Measurements from ENCODE around the gene NUDT8.
"Not testable (repeated sequence)": the region's sequence is repeated elsewhere in the genome, so short reads cannot be mapped to it uniquely, and the experiment has no call there.

NUDT8 gene

DNA sequence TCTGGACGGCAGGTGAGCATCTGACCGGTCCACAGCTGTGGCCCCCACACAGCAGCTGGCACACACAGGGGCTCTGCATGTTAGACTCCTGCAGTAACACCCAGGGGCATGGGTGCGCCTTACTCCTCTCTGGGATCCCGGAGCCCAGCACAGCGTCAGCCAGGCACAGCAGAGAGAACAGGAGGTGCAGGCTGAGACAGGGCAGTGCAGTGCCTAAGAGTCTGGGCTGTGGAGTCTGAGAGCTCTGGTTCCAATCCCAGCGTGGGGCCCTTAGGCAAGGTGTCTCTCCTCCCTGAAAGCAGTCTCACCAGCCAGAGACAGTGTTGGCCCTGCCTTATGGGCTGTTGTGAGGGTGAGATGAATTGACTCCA, 2.3 kb downstream of the NUDT8 start:
- no peak for DNase-seq

DNA sequence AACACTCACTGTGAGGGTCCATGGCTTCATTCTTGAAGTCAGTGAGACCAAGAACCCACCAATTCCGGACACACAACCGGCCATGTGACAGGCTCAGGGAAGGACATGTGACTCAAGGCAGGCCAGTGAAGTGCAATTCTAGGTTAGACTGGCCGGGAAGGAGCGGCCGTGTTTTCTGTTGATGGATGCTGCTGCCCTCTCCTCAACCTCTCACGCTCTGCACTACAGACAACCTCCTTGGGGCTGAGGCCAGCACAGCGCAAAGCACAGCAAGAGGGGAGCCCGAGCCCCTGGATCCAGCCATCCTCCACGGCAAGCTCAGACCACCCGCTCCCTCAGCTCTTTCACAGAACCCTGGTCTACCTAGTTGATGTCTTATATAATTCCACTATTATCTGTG, 2.8 kb downstream of the NUDT8 start:
- DNase-seq, result no peak

DNA sequence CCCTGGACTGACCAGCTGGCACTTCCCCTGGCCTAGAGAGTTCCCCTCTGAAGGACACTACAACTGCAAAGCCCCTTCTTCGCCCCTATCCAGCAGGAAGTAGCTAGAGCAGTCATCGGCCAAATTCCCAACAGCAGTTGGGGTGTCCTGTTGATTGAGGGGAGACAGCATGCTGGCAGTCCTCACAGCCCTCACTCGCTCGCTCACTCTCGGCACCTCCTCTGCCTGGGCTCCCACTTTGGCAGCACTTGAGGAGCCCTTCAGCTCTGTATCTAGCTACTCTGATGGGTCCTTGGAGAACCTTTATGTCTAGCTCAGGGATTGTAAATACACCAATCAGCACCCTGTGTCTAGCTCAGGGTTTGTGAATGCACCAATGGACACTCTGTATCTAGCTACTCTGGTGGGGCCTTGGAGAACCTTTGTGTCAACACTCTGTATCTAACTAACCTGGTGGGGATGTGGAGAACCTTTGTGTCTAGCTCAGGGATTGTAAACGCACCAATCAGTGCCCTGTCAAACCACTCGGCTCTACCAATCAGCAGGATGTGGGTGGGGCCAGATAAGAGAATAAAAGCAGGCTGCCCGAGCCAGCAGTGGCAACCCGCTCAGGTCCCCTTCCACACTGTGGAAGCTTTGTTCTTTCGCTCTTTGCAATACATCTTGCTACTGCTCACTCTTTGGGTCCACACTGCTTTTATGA, 3.5 kb downstream of the NUDT8 start:
- DNase-seq, result not testable (repeated sequence)

DNA sequence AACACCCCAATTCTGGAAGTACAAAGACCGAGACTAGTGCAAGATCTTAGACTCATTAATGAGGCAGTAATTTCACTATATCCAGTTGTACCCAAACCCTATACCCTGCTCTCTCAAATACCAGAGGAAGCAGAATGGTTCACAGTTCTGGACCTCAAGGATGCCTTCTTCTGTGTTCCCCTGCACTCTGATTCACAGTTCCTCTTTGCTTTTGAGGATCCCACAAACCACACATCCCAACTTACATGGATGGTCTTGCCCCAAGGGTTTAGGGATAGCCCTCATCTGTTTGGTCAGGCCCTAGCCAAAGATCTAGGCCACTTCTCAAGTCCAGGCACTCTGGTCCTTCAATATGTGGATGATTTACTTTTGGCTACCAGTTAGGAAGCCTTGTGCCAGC, 5.9 kb downstream of the NUDT8 start:
- DNase-seq, result not testable (repeated sequence)

DNA sequence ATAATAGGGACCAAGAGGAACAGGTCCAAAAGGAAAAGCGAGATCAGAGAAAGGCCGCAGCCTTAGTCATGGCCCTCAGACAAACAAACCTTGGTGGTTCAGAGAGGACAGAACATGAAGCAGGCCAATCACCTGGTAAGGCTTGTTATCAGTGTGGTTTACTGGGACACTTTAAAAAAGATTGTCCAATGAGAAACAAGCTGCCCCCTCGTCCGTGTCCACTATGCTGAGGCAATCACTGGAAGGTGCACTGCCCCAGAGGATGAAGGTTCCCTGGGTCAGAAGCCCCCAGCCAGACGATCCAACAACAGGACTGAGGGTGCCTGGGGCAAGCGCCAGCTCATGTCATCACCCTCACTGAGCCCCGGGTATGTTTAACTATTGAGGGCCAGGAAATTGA, 6.8 kb downstream of the NUDT8 start:
- not testable (repeated sequence) for DNase-seq

DNA sequence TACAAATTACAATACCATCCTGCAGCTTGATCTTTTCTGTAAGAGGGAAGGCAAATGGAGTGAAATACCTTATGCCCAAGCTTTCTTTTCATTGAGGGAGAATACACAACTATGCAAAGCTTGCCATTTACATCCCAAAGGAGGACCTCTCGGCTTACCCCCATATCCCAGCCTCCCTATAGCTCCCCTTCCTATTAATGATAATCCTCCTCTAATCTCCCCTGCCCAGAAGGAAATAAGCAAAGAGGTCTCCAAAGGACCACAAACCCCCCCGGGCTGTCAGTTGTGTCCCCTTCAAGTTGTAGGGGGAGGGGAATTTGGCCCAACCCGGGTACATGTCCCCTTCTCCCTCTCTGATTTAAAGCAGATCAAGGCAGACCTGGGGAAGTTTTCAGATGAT, 7.8 kb downstream of the NUDT8 start:
- DNase-seq, result not testable (repeated sequence)

DNA sequence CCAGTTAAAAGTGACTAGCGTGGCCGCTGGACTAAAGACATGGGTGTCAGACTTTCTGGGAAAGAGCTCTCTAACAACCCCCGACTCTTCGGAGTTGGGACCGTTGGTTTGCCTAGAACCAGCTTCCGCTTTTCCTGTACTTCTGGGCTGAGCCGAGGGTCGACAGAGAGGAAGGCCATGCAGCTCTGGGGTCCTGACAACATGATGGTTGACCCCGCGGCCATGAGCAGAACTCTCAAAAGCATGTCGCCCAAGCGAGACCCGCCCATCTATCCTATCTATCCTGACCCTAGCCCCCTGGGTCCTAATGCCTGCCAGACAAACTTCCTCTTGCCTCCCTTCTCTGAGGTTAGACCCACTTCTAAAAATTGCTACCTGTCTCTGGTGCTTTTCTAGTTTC, 9.1 kb downstream of the NUDT8 start:
- not testable (repeated sequence) for DNase-seq

DNA sequence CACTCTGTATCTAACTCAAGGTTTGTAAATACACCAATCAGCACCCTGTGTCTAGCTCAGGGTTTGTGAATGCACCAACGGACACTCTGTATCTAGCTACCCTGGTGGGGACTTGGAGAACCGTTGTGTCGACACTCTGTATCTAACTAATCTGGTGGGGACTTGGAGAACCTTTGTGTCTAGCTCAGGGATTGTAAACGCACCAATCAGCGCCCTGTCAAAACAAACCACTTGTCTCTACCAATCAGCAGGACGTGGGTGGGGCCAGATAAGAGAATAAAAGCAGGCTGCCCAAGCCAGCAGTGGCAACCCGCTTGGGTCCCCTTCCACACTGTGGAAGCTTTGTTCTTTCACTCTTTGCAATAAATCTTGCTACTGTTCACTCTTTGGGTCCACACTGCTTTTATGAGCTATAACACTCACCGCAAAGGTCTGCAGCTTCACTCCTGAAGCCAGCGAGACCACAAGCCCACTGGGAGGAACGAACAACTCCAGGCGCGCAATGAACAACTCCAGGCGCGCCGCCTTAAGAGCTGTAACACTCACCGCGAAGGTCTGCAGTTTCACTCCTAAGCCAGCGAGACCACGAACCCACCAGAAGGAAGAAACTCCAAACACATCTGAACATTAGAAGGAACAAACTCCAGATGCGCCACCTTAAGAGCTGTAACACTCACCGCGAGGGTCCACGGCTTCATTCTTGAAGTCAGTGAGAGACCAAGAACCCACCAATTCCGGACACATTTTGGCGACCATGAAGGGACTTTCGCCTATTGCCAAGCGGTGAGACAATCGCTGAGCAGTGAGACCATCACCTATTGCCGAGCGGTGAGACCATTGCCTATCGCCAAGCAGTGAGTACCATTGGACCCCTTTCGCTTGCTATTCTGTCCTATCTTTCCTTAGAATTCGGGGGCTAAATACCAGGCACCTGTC, 9.8 kb downstream of the NUDT8 start:
- DNase-seq, result not testable (repeated sequence)

DNA sequence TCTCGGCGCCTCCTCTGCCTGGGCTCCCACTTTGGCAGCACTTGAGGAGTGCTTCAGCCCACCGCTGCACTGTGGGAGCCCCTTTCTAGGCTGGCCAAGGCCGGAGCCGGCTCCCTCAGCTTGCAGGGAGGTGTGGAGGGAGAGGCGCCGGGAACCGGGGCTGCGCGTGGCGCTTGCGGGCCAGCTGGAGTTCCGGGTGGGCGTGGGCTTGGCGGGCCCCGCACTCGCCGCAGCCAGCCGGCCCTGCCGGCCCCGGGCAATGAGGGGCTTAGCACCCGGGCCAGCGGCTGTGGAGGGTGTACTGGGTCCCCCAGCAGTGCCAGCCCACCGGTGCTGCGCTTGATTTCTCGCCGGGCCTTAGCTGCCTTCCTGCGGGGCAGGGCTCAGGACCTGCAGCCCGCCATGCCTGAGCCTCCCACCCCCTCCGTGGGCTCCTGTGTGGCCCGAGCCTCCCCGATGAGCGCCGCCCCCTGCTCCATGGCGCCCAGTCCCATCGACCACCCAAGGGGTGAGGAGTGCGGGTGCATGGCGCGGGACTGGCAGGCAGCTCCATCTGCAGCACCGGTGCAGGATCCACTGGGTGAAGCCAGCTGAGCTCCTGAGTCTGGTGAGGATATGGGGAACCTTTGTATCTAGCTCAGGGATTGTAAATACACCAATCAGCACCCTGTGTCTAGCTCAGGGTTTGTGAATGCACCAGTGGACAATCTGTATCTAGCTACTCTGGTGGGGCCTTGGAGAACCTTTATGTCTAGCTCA, 10.7 kb downstream of the NUDT8 start:
- not testable (repeated sequence) for DNase-seq

DNA sequence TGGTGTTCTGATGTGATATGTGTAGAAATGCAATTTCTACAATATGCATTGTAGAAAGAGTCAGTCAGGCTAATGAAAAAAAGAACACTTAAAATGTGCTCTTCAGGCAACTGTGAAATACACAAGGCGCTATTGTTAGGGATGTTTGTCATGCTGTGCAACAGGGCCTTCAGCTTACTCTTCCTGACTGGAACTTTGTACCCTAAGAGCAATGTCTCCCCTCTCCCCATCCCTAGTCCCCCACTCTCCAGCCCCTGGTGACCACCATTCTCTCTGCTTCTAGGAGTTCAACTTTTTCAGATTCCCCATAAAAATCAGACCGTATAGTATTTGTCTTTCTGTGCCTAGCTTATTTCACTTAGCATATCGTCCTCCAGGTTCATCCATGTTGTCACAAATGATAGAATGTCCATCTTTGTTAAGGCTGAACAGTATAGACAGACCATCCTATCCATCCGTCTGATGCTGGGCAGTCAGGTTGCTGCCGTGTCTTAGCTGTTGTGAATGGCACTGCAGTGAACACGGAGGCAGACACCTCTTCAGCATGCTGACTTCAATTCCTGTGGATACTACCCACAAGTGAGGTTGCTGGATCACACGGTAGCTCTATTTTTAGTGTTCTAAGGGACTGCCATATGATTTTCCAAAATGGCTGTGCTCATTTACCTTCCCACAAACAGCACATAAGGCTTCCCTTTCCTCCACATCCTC, 12.3 kb downstream of the NUDT8 start:
- DNase-seq, result no peak

DNA sequence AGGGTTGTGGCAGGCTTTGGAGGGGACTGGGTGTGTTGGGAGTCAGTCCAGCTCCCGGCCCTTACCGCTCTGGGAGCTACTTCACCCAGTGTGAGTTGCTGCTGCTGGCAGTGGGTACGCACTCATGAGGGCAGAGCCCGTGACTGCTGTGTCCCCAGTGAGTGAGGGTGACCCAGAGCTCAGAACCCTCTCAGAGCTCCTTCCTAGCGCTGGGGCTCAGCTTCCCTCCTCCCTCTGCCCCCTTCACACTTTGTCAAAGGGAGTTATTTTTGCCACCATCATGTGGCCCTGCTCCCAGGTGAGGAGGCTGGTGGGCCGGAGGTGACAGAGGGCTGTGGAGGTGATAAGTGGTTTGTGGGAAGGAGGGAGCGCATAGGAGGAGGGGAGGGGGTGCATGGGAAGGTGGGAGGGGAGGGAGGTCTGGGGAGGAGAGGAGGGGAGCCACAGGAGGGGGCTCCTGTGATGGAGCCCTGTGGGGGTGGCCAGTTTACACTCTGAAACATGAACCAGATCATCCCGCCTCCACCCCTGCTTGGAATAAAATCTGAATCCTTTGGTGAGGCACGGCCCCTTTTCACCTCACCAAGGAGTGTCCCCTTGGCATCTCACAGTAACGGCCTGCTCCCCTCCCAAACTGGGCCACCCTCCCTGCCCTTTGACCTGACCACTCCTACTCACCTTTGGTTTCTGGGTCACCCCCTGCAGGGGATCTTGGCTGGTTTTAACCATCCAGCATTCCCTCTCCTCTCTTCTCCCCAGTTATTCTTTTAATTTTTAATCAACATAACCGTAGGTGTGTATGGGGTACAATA, 13.1 kb downstream of the NUDT8 start:
- DNase-seq, result no peak

DNA sequence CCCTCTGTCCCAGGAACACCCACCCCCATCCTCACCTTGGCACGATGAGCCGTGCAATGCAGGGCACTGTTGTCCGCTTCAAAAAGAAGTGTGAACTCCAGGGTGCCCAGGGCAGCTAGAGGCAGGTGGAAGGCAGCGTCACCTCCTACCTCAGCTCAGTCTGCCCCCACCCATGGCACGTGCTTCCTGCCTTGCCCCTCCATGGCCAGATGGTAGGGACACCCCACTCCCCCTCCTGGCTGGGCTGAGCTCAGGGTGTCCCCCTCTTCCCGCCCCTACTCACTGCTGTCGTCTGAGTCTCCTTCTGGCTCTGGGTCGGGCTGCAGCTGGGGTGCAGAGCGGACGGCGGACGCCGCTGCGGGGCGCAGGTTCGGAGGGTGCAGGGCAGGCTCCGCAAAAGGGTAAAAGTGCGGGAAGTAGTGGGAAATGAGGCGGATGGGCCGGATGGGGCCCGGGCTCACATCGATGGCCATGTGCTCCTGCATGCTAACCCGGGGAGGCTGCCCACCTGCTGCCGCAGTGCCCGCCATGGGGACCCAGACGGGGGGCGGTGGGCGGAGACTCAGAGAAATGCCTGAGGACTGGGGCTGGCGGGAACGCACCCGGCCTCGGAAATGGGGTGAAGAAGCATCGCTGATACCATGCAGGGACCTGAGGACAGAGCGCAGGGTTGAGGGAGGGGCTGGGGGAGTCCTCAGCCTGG, 13.9 kb downstream of the NUDT8 start:
- no peak for DNase-seq

DNA sequence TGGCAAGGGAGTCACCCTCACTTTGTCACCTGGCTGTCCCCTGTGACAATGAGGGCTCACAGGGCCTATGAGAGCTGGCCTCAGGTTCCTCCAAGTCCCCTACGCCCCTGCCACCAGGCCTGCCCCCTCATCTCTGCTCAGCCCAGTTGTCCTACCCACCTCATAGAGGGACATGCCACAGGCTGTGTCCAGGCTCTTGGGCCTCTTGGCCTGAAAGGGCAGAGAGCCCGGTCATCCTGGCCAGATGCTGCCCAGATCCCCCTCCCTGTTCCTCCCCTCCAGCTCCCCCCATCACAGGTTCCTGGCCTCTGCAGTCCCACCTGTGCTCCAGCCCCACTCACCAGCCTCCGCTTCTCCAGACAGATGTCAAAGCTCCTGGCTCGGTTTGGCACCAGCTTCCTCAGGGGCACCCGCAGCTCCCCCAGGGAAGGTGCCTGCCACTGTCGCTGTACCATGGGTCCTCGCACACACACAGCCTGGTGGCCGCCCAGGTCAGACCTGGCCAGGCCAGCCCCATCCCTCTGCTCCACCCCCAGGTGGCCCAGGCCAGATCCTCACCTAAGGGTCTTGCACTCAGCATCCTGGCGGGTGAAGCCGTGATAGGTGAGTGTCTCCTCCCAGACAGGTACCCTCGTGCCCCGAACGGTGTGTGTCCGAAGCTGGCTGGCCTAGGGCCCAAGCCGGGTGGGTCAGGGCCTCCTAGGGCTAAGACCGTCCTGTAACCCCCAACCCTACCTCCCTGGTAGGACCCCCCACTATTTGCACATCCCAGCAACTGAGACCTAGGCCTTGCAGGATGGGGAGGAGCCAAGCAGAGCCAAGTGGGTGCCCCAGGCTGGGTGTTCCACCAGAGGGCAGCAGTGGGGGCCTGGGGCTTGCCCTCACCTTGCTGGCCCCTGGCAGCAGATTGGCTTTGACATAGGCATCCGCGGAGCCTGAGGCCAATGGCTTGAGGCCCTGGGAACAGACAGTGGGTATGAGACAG, 14.7 kb downstream of the NUDT8 start:
- peak; percentile 72 for DNase-seq

DNA sequence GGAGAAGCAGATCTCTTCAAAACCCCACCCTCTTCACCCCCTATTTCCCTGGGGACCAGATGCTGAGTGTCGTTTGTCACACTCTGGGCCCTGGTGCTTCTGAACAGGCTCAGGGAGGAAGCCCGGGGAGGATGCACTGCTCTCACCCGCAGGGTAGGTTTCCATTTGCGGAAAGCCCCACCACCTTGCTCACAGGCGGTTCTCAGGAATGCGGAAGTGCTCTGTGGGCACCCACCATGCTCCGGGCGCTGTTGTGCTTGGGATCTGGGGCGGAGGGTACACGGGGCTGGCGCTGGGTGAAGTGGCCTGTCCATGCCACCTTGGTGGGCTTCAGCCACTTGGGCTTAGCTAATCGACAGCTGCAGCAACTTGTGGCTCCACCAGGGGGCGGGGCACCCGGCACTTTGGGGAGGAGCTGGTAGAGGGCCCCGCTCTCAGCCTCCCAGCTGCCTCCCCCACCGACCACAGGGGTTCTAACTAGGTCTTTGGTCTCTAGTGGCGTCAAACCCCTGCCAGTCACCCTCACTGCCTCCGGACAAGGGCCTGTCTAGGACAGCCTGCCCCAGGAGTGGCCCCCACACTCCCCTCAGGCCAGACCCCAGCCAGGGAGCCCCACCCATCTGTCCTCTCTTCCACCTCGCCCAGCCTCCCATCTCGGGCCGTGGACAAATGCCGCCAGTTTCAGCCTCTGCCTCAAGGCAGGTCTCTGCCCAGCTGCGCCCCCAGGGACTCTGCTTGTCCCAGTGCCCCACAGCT, 15.6 kb downstream of the NUDT8 start:
- DNase-seq, result peak; percentile 84

DNA sequence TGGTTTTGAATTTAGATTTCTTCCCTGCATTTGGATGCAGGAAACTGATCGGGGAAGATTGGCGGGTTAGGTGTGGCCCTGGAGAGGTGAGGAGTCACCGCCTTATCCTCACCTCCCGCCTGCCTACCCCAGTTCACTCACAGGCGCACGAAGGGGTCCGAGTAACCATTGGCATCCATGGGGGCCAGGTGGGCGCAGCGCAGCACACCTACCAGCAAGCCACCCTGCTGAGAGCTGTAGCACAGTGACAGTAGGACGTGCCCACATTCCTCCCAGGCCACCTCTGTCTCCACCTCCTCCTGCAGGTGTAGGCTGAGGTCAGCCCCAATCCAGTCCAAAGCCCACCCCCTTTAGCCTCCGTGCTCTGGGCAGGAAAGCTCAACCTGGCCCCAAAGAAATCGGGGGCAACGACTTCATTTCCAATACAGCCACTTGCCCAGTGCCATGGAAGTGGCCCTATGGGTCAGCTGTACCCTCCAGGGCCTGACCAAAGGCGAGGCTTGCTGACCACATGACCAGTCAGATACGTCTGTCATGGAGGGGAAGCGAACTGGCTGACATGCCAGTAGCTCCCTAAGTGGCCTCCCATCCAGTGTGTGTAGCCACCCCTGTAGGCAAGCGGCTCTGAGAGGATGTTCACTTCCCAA, 16.3 kb downstream of the NUDT8 start:
- no peak for DNase-seq

DNA sequence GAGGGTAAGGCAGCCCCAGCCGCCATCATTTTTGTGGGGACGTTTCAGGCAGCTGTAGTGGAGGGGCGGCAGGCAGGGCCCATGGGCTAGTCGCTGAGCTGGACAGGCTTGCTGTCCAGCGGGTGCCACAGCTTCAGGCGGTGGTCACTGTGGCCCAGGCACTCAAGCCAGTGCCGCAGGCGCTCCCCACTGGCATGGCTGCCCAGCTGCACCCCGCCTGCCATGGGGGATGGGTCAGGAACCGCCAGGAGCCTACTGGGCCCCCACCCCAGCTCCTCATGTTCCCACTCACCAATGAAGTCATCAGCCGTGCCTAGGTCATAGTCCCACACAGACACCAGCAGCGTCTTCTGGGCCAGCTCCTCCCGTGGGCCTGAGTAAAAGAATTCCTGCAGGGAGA, 17.0 kb downstream of the NUDT8 start:
- DNase-seq, result no peak

DNA sequence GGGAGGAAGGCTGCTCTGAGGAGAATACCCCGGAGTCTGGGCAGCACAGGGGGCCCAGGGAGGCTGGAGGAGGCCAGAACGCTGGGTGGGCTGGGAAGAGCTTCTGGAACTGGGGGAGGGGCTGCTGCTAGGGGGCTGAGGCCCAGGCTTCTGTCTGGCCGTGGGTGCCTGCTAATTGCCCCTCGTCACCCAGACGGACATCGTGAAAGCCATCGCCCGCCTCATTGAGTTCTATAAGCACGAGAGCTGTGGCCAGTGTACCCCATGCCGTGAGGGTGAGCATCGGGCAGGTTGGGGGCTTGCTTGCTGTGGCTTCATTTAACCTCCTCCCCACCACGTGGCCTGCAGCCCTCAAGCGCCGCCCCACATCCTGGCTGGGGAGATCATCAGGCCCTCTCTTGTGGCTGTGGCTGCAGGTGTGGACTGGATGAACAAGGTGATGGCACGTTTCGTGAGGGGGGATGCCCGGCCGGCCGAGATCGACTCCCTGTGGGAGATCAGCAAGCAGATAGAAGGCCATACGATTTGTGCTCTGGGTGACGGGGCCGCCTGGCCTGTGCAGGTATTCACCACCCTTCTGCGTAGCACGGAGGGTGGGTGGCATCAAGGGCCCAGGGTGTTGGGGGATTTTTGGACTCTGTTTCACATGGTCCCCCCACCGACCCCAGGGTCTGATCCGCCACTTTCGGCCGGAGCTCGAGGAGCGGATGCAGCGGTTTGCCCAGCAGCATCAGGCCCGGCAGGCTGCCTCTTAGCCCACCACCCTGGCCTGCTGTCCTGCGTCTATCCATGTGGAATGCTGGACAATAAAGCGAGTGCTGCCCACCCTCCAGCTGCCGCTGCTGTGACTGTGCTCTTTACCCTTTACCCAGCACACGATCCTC, 17.8 kb downstream of the NUDT8 start:
- DNase-seq, result no peak

DNA sequence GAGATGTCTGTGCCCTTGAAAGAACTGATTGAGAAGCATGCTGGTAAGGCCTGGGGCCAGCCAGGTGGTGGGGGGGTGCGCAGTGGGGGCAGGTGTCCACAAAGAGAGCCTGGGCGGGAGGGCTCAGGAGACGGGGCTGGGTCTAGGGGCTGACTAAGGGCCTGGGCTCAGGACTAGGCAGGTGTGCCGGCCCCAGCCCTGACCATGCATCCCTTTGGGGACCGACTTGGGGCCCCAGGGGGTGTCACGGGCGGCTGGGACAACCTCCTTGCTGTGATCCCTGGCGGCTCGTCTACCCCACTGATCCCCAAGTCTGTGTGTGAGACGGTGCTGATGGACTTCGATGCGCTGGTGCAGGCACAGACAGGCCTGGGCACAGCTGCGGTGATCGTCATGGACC, 18.6 kb downstream of the NUDT8 start:
- no peak for DNase-seq
